G401.6 (cell line): ENCODE results near the gene ZFP3.
"Not testable (repeated sequence)": the region's sequence is repeated elsewhere in the genome, so short reads cannot be mapped to it uniquely, and the experiment has no call there.

ENCODE experiments used
- FAIRE-seq: peaks from 2 replicates; lab custom pipeline; 2012; peaks lifted over from hg19 to GRCh38; lab: Jason Lieb, UNC

The ZFP3 gene

GRCh38 chr17:5077781-5078105, 524 bp upstream of the ZFP3 start:
- FAIRE-seq: no peak

GRCh38 chr17:5080591-5080990, 2.3 kb downstream of the ZFP3 start:
- FAIRE-seq: no peak

- FAIRE-seq: no peak
Measured at GRCh38 chr17:5092218-5093010, 14.1 kb downstream of the ZFP3 start.

- FAIRE-seq: no peak
Measured at GRCh38 chr17:5096731-5097100, 18.4 kb downstream of the ZFP3 start.

- FAIRE-seq: no peak
Measured at GRCh38 chr17:5097101-5097834, 19.0 kb downstream of the ZFP3 start.

- FAIRE-seq: no peak
Measured at GRCh38 chr17:5099271-5099670, 21.0 kb downstream of the ZFP3 start.

GRCh38 chr17:5100832-5101231, 22.6 kb downstream of the ZFP3 start:
- no peak for FAIRE-seq

- FAIRE-seq: no peak
Measured at GRCh38 chr17:5110816-5111215, 32.5 kb downstream of the ZFP3 start.

GRCh38 chr17:5111402-5112204, 33.3 kb downstream of the ZFP3 start, which contains the start of gene ZNF232:
Gene ZNF232, minus strand, starts transcription at chr17:5111878. Its CDS starts 56 bp downstream, at chr17:5111822.
- FAIRE-seq: peak; percentile 21

- no peak for FAIRE-seq
Measured at GRCh38 chr17:5115673-5116651, 37.7 kb downstream of the ZFP3 start, which contains the start of gene USP6. Gene USP6, plus strand, starts transcription at chr17:5116032. Its CDS starts 14,336 bp downstream, at chr17:5130368.

GRCh38 chr17:5118219-5118618, 40.0 kb downstream of the ZFP3 start:
- no peak for FAIRE-seq

- no peak for FAIRE-seq
Measured at GRCh38 chr17:5120036-5120435, 41.8 kb downstream of the ZFP3 start.

GRCh38 chr17:5120436-5121185, 42.3 kb downstream of the ZFP3 start:
- FAIRE-seq: not testable (repeated sequence)

- no peak for FAIRE-seq
Measured at GRCh38 chr17:5121186-5121841, 43.0 kb downstream of the ZFP3 start.

- not testable (repeated sequence) for FAIRE-seq
Measured at GRCh38 chr17:5122056-5122455, 43.8 kb downstream of the ZFP3 start.

- FAIRE-seq: no peak
Measured at GRCh38 chr17:5122586-5123342, 44.5 kb downstream of the ZFP3 start.

GRCh38 chr17:5123343-5124124, 45.3 kb downstream of the ZFP3 start:
- no peak for FAIRE-seq

GRCh38 chr17:5124125-5124760, 46.0 kb downstream of the ZFP3 start:
- FAIRE-seq: not testable (repeated sequence)
